Activated CD8-positive, alpha-beta memory T cell treated with anti-CD3 and anti-CD28 coated beads for 36 hours (primary cell): ENCODE results near the gene IGFBP1. TPM values are rescaled to one million over a fixed set of nuclear protein-coding genes. Genes with fewer than 3 reads are reported as not detected.
"Not testable (repeated sequence)": the region's sequence is repeated elsewhere in the genome, so short reads cannot be mapped to it uniquely, and the experiment has no call there.

Experiments used
- CTCF ChIA-PET: fragments of 350-600 bp; sonication (Branson Sonifier 250); formaldehyde crosslinking; loops from one replicate; lab custom pipeline; 2021; ENCODE audit warnings: antibody characterized with exemption; lab: Charles Lee
- POLR2A ChIA-PET: fragments of 350-600 bp; sonication (Branson Sonifier 250); formaldehyde crosslinking; loops from one replicate; lab custom pipeline; 2021; ENCODE audit warnings: antibody characterized with exemption; lab: Charles Lee
- total RNA-seq, 2 experiments: library from RNA; stranded (reverse); gene quantifications; one replicate each; pipeline ENCODE4 v1.2.3, GENCODE V29; 2021

Gene IGFBP1
- total RNA-seq, 2 experiments from 2014 or later, result not detected

GRCh38 chr7:45922810-45923209 lies 34.5 kb downstream of the IGFBP1 start:
- POLR2A ChIA-PET, result no interaction called here
- CTCF ChIA-PET, result interaction anchor here (1.1 to 2.4 kb wide), 6 partner anchors 13 to 1165 kb away, joined by 3 to 11 read pairs (median 4); no protein-coding TSS in a partner anchor

- ChIA-PET POLR2A (no interaction called here), CTCF (interaction anchor here (1.1 to 2.4 kb wide), 6 partner anchors 12 to 1165 kb away, joined by 3 to 11 read pairs (median 4); no protein-coding TSS in a partner anchor)
Measured at GRCh38 chr7:45923290-45923689, 35.0 kb downstream of the IGFBP1 start.

DNA sequence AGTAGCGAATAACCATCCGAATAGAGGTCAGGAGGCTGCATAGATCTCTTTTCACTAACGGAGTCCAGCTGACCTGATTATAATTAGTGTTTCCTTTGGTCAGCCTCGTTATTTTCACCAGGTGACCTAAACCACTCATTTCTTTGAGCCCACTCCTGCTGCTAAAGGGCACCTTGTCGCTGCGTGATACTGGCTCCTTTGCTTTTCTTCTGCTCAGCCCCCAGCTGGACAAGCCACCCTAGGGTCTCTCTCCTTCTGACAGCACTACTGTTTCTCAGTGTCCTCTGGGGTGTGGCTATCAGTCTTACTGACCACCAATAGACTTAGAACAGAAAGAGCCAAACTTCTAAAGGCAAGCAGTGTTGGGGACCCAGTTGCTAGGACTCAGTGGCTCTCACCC lies 35.5 kb downstream of the IGFBP1 start:
- CTCF ChIA-PET, result interaction anchor here (1.1 to 2.4 kb wide), 3 partner anchors 12 to 429 kb away, joined by 3 to 11 read pairs (median 3); no protein-coding TSS in a partner anchor
- POLR2A ChIA-PET, result no interaction called here

- POLR2A ChIA-PET, result no interaction called here
- CTCF ChIA-PET, result no interaction called here
Measured at GRCh38 chr7:45924283-45924682, 36.0 kb downstream of the IGFBP1 start.

DNA sequence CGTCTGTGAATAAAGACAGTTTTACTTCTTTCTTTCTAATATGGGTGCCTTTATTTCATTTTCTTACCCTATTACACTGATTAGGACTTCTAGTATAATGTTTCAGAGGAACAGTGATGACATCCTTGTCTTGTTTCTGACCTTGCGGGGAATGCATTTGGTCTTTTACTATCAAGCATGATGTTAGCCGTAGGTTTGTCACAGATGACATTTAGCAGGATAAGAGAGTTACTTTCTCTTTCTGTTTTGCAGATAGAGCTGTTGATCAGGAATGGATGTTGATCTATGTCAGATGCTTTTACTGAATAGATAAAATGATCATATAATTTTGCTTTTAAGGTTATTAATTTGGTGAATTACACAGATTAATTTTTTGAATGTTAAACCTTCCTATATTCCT lies 39.4 kb downstream of the IGFBP1 start:
- CTCF ChIA-PET, result no interaction called here
- POLR2A ChIA-PET, result no interaction called here

GRCh38 chr7:45930967-45931366 lies 42.7 kb downstream of the IGFBP1 start:
- ChIA-PET CTCF (interaction anchor here (0.6 kb wide), 1 partner anchor 222 kb away, joined by 3 read pairs; no protein-coding TSS in a partner anchor), POLR2A (no interaction called here)

DNA sequence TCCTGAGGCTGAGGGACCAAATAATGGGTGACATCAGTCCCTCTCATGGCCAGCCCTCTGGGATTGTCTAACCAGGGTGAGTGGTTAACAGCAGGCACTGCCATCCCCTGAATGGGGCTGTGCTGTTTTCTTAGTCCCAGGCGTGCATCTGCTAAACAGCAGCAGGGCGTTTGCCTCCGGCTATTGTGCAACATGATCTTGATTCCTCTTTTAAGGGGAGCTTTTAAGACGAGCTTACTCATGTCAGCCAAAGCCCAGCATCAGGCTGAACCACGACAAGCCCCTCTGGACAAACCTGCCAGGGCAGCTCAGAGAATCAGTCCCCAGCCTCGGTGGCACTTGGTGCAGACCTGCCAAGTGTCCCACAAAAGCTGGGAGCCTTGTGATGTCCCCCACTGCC lies 49.0 kb downstream of the IGFBP1 start:
- CTCF ChIA-PET, result interaction anchor here (3.5 kb wide), 1 partner anchor 15 kb away, joined by 11 read pairs; no protein-coding TSS in a partner anchor
- POLR2A ChIA-PET, result no interaction called here

DNA sequence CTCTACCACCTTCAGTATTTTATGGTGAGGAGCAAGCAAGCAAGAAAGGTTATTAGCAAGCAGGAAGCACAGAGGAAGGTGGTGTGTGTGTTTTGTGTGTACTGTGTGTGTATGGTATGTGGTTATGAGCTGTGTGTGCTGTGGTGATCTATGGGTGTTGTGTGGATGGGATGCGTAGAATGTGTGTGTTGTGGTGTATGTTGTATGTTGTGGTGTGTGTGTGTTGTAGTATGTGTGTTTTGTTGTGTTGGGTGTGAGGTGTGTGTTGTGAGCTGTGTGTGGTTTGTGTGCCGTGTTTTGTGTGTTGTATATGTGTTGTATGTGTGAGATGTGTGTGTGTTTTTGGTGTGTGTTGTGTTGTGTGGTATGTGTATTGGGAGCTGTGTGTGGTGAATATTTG lies 49.6 kb downstream of the IGFBP1 start:
- ChIA-PET POLR2A (no interaction called here), CTCF (interaction anchor here (1.5 kb wide), 1 partner anchor 15 kb away, joined by 5 read pairs; no protein-coding TSS in a partner anchor)

- POLR2A ChIA-PET, result no interaction called here
- CTCF ChIA-PET, result interaction anchor here (1.5 kb wide), 1 partner anchor 16 kb away, joined by 5 read pairs; no protein-coding TSS in a partner anchor
Measured at GRCh38 chr7:45938626-45939302, 50.5 kb downstream of the IGFBP1 start.

DNA sequence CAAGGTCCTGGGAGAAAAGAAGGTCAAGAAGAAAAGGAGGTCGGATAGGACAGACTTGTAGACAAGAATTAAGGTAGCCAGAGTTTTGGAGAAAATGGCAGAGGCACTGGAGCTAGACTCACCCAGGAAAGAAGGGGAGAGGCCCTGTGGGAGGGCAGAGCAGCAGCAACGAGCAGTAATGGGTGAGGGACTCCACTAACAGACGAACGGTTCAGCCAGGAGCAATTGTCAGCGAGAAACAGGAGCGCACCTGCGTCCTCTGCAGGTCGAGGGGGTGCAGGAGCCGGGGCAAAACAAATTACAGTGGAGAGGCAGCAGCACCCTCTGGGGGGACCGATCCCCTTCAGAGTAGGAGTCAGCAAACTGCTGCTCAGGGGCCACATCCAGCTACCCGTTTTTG lies 51.3 kb downstream of the IGFBP1 start:
- ChIA-PET POLR2A (no interaction called here), CTCF (no interaction called here)

GRCh38 chr7:45940237-45940781 lies 52.0 kb downstream of the IGFBP1 start:
- CTCF ChIA-PET, POLR2A ChIA-PET: not testable (repeated sequence)

DNA sequence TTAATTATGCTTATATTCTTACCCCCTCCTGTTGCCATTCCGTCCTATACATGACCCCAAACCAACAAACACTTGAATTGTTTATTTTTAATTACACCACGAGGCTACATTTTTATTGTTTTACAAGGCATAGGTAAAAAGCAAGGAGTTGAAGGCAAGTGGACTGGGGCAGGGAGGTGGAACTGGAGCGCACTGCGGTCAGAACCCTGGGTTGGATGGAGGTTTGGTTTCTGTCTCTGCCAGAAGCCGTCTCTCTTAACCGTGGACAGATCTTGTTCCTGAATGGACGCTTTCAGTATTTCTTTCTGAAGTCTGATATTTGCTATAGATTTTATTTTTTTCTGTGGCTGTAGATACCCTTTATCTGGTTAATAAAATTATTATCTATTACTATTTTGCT lies 52.7 kb downstream of the IGFBP1 start:
- CTCF ChIA-PET, result no interaction called here
- POLR2A ChIA-PET, result no interaction called here

Other genes starting within 250 kb of the IGFBP1 start
- gene CCDC201, start 15.4 kb upstream of the IGFBP1 start, total RNA-seq, result not detected
- 1 to 10 TPM in 1 of 2 experiments, under 1 TPM in 1; 0.82 to 1.3 TPM for gene IGFBP3, start 32.8 kb downstream of the IGFBP1 start, total RNA-seq